ENCODE measurements around the gene CHRNA7. TPM values are rescaled to one million over a fixed set of nuclear protein-coding genes. Genes with fewer than 3 reads are reported as not detected.

CHRNA7 gene
- total and polyA plus RNA-seq, 9 of the 15 experiments (the other 6 are each of a cell fraction or from before 2014, with no cell fraction given), result 0.04 TPM; not detected in 8

GRCh38 chr15:32125595-32125994 is 95.3 kb downstream of the CHRNA7 start (continued):
- no peak for TF ChIP-seq FOXP4 (CRISPR knock-in tag; IDR thresholded peaks at IDR 0.05; ENCODE audit: borderline replicate concordance)
- TF ChIP-seq SNRNP70 (optimal IDR thresholded peaks at IDR 0.05; ENCODE audit: low read depth, low read length), result no peak
- no peak for TF ChIP-seq E2F8 (IDR thresholded peaks at IDR 0.05; ENCODE audit: low read depth, partially characterized antibody)
- TF ChIP-seq ZFP91 (CRISPR knock-in tag; IDR thresholded peaks at IDR 0.05), result no peak

Measured in K562 (cell line).